Neural cell (in vitro differentiated cells): Measurements from ENCODE around the gene MAP7D1.

ENCODE experiments used
- CTCF ChIP-seq: fragments of 450-650 bp; IDR thresholded peaks from 2 replicates; pipeline ENCODE4 v1.5.1; 2014; ENCODE audit warnings: antibody characterized with exemption, mild to moderate bottlenecking, moderate library complexity; ENCODE audit not compliant: poor library complexity, severe bottlenecking
- EP300 ChIP-seq: fragments of 450-650 bp; conservative IDR thresholded peaks from 2 replicates; pipeline ENCODE4 v1.6.1; 2014; ENCODE audit warnings: antibody characterized with exemption, mild to moderate bottlenecking, moderate library complexity; ENCODE audit not compliant: poor library complexity, severe bottlenecking
- EZH2 ChIP-seq: fragments of 200-600, 300-800 bp; shearing (Covaris generic), sonication (generic); IDR thresholded peaks from 2 replicates; pipeline ENCODE4 v1.6.1; 2014; ENCODE audit warnings: antibody characterized with exemption, low read length, borderline replicate concordance, mild to moderate bottlenecking; ENCODE audit not compliant: insufficient read depth, poor library complexity, severe bottlenecking
- POLR2AphosphoS5 ChIP-seq: IDR thresholded peaks from 2 replicates; pipeline ENCODE4 v1.6.1; 2012
- RAD21 ChIP-seq: fragments of 450-650 bp; conservative IDR thresholded peaks from 2 replicates; pipeline ENCODE4 v1.6.1; 2014; ENCODE audit warnings: antibody characterized with exemption, mild to moderate bottlenecking, moderate library complexity
- REST ChIP-seq: IDR thresholded peaks from 2 replicates; pipeline ENCODE4 v1.6.1; 2012; ENCODE audit warnings: borderline replicate concordance
- SMC3 ChIP-seq: fragments of 450-650 bp; conservative IDR thresholded peaks from 2 replicates; pipeline ENCODE4 v1.6.1; 2014; ENCODE audit warnings: antibody characterized with exemption, mild to moderate bottlenecking, moderate library complexity; ENCODE audit not compliant: poor library complexity

GRCh38 chr1:36164361-36164760 lies 8.4 kb downstream of the MAP7D1 start:
- TF ChIP-seq POLR2AphosphoS5 (no peak), EZH2 (no peak), REST (no peak), CTCF (no peak), SMC3 (no peak), EP300 (no peak), RAD21 (no peak)
